ENCODE results near the gene ABLIM2.

The ABLIM2 gene

GRCh38 chr4:8005814-8006215 is 152.8 kb downstream of the ABLIM2 start:
- no peaks in the 10 kb centered on the region for H3K36me3 ChIP-seq (ENCODE audit: control insufficient read depth, insufficient read depth, low read length)
- H3K4me3 ChIP-seq (ENCODE audit: insufficient read depth, low read depth, low read length) = no peak overlapping the region
- peaks cover 12% of the 10 kb centered on the region for H3K4me1 ChIP-seq (ENCODE audit: control insufficient read depth, insufficient read depth, low read length)
- no peaks in the 10 kb centered on the region for H3K9me3 ChIP-seq (ENCODE audit: control insufficient read depth, low read length)
- no peaks in the 10 kb centered on the region for H3K27me3 ChIP-seq (ENCODE audit: control insufficient read depth, insufficient read depth, low read length, poor library complexity, severe bottlenecking)
- no peak overlapping the region for H3K27ac ChIP-seq (ENCODE audit: insufficient read depth, low read depth, low read length, poor library complexity, severe bottlenecking)
- WGBS, 2 experiments = 90% methylated on average over 10 of the region's 10 CpGs

- peaks cover 7% of the 10 kb centered on the region for H3K4me1 ChIP-seq (ENCODE audit: control insufficient read depth, insufficient read depth, low read length)
- H3K27me3 ChIP-seq (ENCODE audit: control insufficient read depth, insufficient read depth, low read length, poor library complexity, severe bottlenecking) = no peaks in the 10 kb centered on the region
- 90% methylated on average over 36 of the region's 36 CpGs for WGBS, 2 experiments
- H3K27ac ChIP-seq (ENCODE audit: insufficient read depth, low read depth, low read length, poor library complexity, severe bottlenecking) = no peak overlapping the region
- H3K4me3 ChIP-seq (ENCODE audit: insufficient read depth, low read depth, low read length) = no peak overlapping the region
- H3K9me3 ChIP-seq (ENCODE audit: control insufficient read depth, low read length) = no peaks in the 10 kb centered on the region
- no peaks in the 10 kb centered on the region for H3K36me3 ChIP-seq (ENCODE audit: control insufficient read depth, insufficient read depth, low read length)
Observed at GRCh38 chr4:8005033-8005808, 153.4 kb downstream of the ABLIM2 start.

GRCh38 chr4:8004066-8004465 is 154.5 kb downstream of the ABLIM2 start:
- Histone ChIP-seq H3K27ac (ENCODE audit: insufficient read depth, low read depth, low read length, poor library complexity, severe bottlenecking) (no peak overlapping the region), H3K36me3 (ENCODE audit: control insufficient read depth, insufficient read depth, low read length) (no peaks in the 10 kb centered on the region), H3K27me3 (ENCODE audit: control insufficient read depth, insufficient read depth, low read length, poor library complexity, severe bottlenecking) (no peaks in the 10 kb centered on the region), H3K4me3 (ENCODE audit: insufficient read depth, low read depth, low read length) (no peak overlapping the region), H3K4me1 (ENCODE audit: control insufficient read depth, insufficient read depth, low read length) (no peaks in the 10 kb centered on the region), H3K9me3 (ENCODE audit: control insufficient read depth, low read length) (no peaks in the 10 kb centered on the region)
- 75% methylated on average over 6 of the region's 6 CpGs for WGBS, 2 experiments

GRCh38 chr4:8002525-8003309 is 155.9 kb downstream of the ABLIM2 start:
- H3K4me3 ChIP-seq (ENCODE audit: insufficient read depth, low read depth, low read length) = no peak overlapping the region
- 92 to 93% methylated on average over 23 of the region's 23 CpGs for WGBS, 2 experiments
- H3K27me3 ChIP-seq (ENCODE audit: control insufficient read depth, insufficient read depth, low read length, poor library complexity, severe bottlenecking) = no peaks in the 10 kb centered on the region

GRCh38 chr4:8001564-8002355 is 156.9 kb downstream of the ABLIM2 start:
- WGBS, 2 experiments = 90 to 93% methylated on average over 15 of the region's 15 CpGs
- no peaks in the 10 kb centered on the region for H3K4me1 ChIP-seq (ENCODE audit: control insufficient read depth, insufficient read depth, low read length)
- no peak overlapping the region for H3K27ac ChIP-seq (ENCODE audit: insufficient read depth, low read depth, low read length, poor library complexity, severe bottlenecking)
- no peak overlapping the region for H3K4me3 ChIP-seq (ENCODE audit: insufficient read depth, low read depth, low read length)
- no peaks in the 10 kb centered on the region for H3K36me3 ChIP-seq (ENCODE audit: control insufficient read depth, insufficient read depth, low read length)
- no peaks in the 10 kb centered on the region for H3K9me3 ChIP-seq (ENCODE audit: control insufficient read depth, low read length)
- no peaks in the 10 kb centered on the region for H3K27me3 ChIP-seq (ENCODE audit: control insufficient read depth, insufficient read depth, low read length, poor library complexity, severe bottlenecking)

More at GRCh38 chr4:8002525-8003309, 155.9 kb downstream of the ABLIM2 start:
- no peaks in the 10 kb centered on the region for H3K4me1 ChIP-seq (ENCODE audit: control insufficient read depth, insufficient read depth, low read length)
- H3K27ac ChIP-seq (ENCODE audit: insufficient read depth, low read depth, low read length, poor library complexity, severe bottlenecking) = no peak overlapping the region
- no peaks in the 10 kb centered on the region for H3K36me3 ChIP-seq (ENCODE audit: control insufficient read depth, insufficient read depth, low read length)
- no peaks in the 10 kb centered on the region for H3K9me3 ChIP-seq (ENCODE audit: control insufficient read depth, low read length)

- Histone ChIP-seq H3K27me3 (ENCODE audit: control insufficient read depth, insufficient read depth, low read length, poor library complexity, severe bottlenecking) (no peaks in the 10 kb centered on the region), H3K4me1 (ENCODE audit: control insufficient read depth, insufficient read depth, low read length) (no peaks in the 10 kb centered on the region), H3K27ac (ENCODE audit: insufficient read depth, low read depth, low read length, poor library complexity, severe bottlenecking) (no peak overlapping the region), H3K4me3 (ENCODE audit: insufficient read depth, low read depth, low read length) (no peak overlapping the region), H3K36me3 (ENCODE audit: control insufficient read depth, insufficient read depth, low read length) (no peaks in the 10 kb centered on the region), H3K9me3 (ENCODE audit: control insufficient read depth, low read length) (no peaks in the 10 kb centered on the region)
- WGBS, 2 experiments = 88 to 89% methylated on average over 25 of the region's 25 CpGs
Observed at GRCh38 chr4:8000721-8001491, 157.7 kb downstream of the ABLIM2 start.

- H3K36me3 ChIP-seq (ENCODE audit: control insufficient read depth, insufficient read depth, low read length) = no peaks in the 10 kb centered on the region
- no peak overlapping the region for H3K27ac ChIP-seq (ENCODE audit: insufficient read depth, low read depth, low read length, poor library complexity, severe bottlenecking)
- H3K4me3 ChIP-seq (ENCODE audit: insufficient read depth, low read depth, low read length) = no peak overlapping the region
- H3K4me1 ChIP-seq (ENCODE audit: control insufficient read depth, insufficient read depth, low read length) = no peaks in the 10 kb centered on the region
- no peaks in the 10 kb centered on the region for H3K9me3 ChIP-seq (ENCODE audit: control insufficient read depth, low read length)
- H3K27me3 ChIP-seq (ENCODE audit: control insufficient read depth, insufficient read depth, low read length, poor library complexity, severe bottlenecking) = no peaks in the 10 kb centered on the region
- 94 to 95% methylated on average over 8 of the region's 8 CpGs for WGBS, 2 experiments
Observed at GRCh38 chr4:8000247-8000646, 158.4 kb downstream of the ABLIM2 start.

GRCh38 chr4:7999695-8000094 is 158.9 kb downstream of the ABLIM2 start:
- 92 to 95% methylated on average over 8 of the region's 8 CpGs for WGBS, 2 experiments
- Histone ChIP-seq H3K27me3 (ENCODE audit: control insufficient read depth, insufficient read depth, low read length, poor library complexity, severe bottlenecking) (no peaks in the 10 kb centered on the region), H3K9me3 (ENCODE audit: control insufficient read depth, low read length) (no peaks in the 10 kb centered on the region)

GRCh38 chr4:7999279-7999678 is 159.3 kb downstream of the ABLIM2 start:
- 91 to 94% methylated on average over 7 of the region's 7 CpGs for WGBS, 2 experiments
- Histone ChIP-seq H3K4me3 (ENCODE audit: insufficient read depth, low read depth, low read length) (no peak overlapping the region), H3K27ac (ENCODE audit: insufficient read depth, low read depth, low read length, poor library complexity, severe bottlenecking) (no peak overlapping the region), H3K36me3 (ENCODE audit: control insufficient read depth, insufficient read depth, low read length) (no peaks in the 10 kb centered on the region), H3K9me3 (ENCODE audit: control insufficient read depth, low read length) (no peaks in the 10 kb centered on the region), H3K4me1 (ENCODE audit: control insufficient read depth, insufficient read depth, low read length) (no peaks in the 10 kb centered on the region), H3K27me3 (ENCODE audit: control insufficient read depth, insufficient read depth, low read length, poor library complexity, severe bottlenecking) (no peaks in the 10 kb centered on the region)

More at GRCh38 chr4:7999695-8000094, 158.9 kb downstream of the ABLIM2 start:
- no peaks in the 10 kb centered on the region for H3K4me1 ChIP-seq (ENCODE audit: control insufficient read depth, insufficient read depth, low read length)
- H3K27ac ChIP-seq (ENCODE audit: insufficient read depth, low read depth, low read length, poor library complexity, severe bottlenecking) = no peak overlapping the region
- no peaks in the 10 kb centered on the region for H3K36me3 ChIP-seq (ENCODE audit: control insufficient read depth, insufficient read depth, low read length)
- H3K4me3 ChIP-seq (ENCODE audit: insufficient read depth, low read depth, low read length) = no peak overlapping the region
